Measurements from ENCODE around the gene KIF2B.

GRCh38 chr17:53794875-53795274 lies 27.9 kb upstream of the KIF2B start:
- TF ChIP-seq TAF1 (IDR thresholded peaks at IDR 0.05; ENCODE audit: borderline replicate concordance, low read depth, low read length): no peak
- no peak for TF ChIP-seq POLR2AphosphoS5 (IDR thresholded peaks at IDR 0.05; ENCODE audit: low read depth, low read length)
